ENCODE results near the gene TOMM34. TPM values are rescaled to one million over a fixed set of nuclear protein-coding genes. Genes with fewer than 3 reads are reported as not detected.

TOMM34 gene
- polyA plus RNA-seq, 2 of the 4 experiments (the other 2 are of a cell fraction), result 23.4 to 30.8 TPM

DNA sequence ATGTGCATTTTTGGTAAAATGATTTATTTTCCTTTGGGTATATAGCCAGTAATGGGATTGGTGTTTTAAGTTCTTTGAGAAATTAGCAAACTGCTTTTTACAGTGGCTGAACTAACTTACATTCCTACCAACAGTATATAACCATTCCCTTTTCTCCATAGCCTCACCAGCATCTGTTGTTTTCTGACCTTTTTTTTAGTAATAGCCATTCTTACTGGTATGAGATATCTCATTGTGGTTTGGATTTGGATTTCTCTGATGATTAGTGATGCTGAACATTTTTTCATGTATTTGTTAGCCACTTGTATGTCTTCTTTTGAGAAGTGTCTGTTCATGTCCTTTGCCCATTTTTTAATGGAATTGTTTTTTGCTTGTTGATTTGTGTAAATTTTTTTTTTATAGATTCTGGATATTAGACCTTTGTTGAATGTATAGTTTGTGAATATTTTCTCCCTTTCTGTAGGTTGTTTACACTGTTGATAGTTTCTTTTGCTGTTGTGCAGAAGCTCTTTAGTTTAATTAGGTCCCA lies 48.4 kb upstream of the TOMM34 start:
- no peak overlapping the region for H3K4me2 ChIP-seq
- no peaks in the 10 kb centered on the region for H3K9me3 ChIP-seq
- H3K27ac ChIP-seq, result no peak overlapping the region
- TF ChIP-seq ZNF302 (CRISPR knock-in tag; IDR thresholded peaks at IDR 0.05), result no peak
- no peak for TF ChIP-seq HDAC2 (IDR thresholded peaks at IDR 0.05)
- no peak for TF ChIP-seq NFE2L2 (conservative IDR thresholded peaks at IDR 0.05; ENCODE audit: low read length)
- TF ChIP-seq REST (IDR thresholded peaks at IDR 0.05), result no peak
- no peak for TF ChIP-seq CEBPB (IDR thresholded peaks at IDR 0.05)
- no peak for TF ChIP-seq GATA3 (IDR thresholded peaks at IDR 0.05; ENCODE audit: borderline replicate concordance)
- no peak for TF ChIP-seq EHMT2 (IDR thresholded peaks at IDR 0.05; ENCODE audit: low read depth)
- TF ChIP-seq NR3C1 (IDR thresholded peaks at IDR 0.05), result no peak
- no peak for TF ChIP-seq FOXS1 (CRISPR knock-in tag; IDR thresholded peaks at IDR 0.05)
- no peak for TF ChIP-seq TFCP2L1 (CRISPR knock-in tag; IDR thresholded peaks at IDR 0.05)
- TF ChIP-seq TP53 (CRISPR knock-in tag; IDR thresholded peaks at IDR 0.05), result no peak
- no peak for TF ChIP-seq CTCF (IDR thresholded peaks at IDR 0.05)
- TF ChIP-seq, protein P1, sequence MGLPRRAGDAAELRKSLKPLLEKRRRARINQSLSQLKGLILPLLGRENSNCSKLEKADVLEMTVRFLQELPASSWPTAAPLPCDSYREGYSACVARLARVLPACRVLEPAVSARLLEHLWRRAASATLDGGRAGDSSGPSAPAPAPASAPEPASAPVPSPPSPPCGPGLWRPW (IDR thresholded peaks at IDR 0.05), result no peak
- no peak for TF ChIP-seq MAFK (IDR thresholded peaks at IDR 0.05; ENCODE audit: partially characterized antibody)
- TF ChIP-seq, protein P2, sequence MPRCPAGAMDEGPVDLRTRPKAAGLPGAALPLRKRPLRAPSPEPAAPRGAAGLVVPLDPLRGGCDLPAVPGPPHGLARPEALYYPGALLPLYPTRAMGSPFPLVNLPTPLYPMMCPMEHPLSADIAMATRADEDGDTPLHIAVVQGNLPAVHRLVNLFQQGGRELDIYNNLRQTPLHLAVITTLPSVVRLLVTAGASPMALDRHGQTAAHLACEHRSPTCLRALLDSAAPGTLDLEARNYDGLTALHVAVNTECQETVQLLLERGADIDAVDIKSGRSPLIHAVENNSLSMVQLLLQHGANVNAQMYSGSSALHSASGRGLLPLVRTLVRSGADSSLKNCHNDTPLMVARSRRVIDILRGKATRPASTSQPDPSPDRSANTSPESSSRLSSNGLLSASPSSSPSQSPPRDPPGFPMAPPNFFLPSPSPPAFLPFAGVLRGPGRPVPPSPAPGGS (IDR thresholded peaks at IDR 0.05), result no peak
- TF ChIP-seq, protein P3, sequence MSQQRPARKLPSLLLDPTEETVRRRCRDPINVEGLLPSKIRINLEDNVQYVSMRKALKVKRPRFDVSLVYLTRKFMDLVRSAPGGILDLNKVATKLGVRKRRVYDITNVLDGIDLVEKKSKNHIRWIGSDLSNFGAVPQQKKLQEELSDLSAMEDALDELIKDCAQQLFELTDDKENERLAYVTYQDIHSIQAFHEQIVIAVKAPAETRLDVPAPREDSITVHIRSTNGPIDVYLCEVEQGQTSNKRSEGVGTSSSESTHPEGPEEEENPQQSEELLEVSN (IDR thresholded peaks at IDR 0.05; ENCODE audit: borderline replicate concordance, low read depth), result no peak
- no peak for TF ChIP-seq KDM1A (IDR thresholded peaks at IDR 0.05; ENCODE audit: low read depth)
- no peak overlapping the region for H3K4me3 ChIP-seq
- ATAC-seq, result no peak
- DNase-seq (ENCODE audit: low read depth in 1 of 2, low spot score in 1 of 2), result no peak
- CTCF ChIA-PET, result interaction anchor here (1.0 to 4.0 kb wide), 3 partner anchors 87 to 303 kb away, joined by 3 to 30 read pairs (median 25); no protein-coding TSS in a partner anchor
- POLR2A ChIA-PET, result no interaction called here
- no peak for FAIRE-seq
- H3K4me1 ChIP-seq, result peaks cover 12% of the 10 kb centered on the region

- no peaks in the 10 kb centered on the region for H3K9me3 ChIP-seq
- peaks cover 6% of the 10 kb centered on the region; the same call in 2 of the 3 replicates for H3K4me1 ChIP-seq
- ChIA-PET POLR2A (no interaction called here), CTCF (interaction anchor here (0.9 to 5.2 kb wide), 6 partner anchors 8 to 295 kb away, joined by 3 to 27 read pairs (median 5); no protein-coding TSS in a partner anchor)
- ATAC-seq (no peak), DNase-seq (ENCODE audit: low read depth in 1 of 2, low spot score in 1 of 2) (no peak), FAIRE-seq (no peak)
- WGBS (ENCODE audit: missing lambda C conversion rate), result 92% methylated on average over 5 of the region's 5 CpGs
- no peak overlapping the region for H3K27ac ChIP-seq
- H3K4me2 ChIP-seq, result no peak overlapping the region
- H3K4me3 ChIP-seq, result no peak overlapping the region
- no peak for TF ChIP-seq RNF2 (IDR thresholded peaks at IDR 0.05; ENCODE audit: borderline replicate concordance, low read depth)
- TF ChIP-seq KDM5A (IDR thresholded peaks at IDR 0.05), result no peak
- no peak for TF ChIP-seq TP53 (CRISPR knock-in tag; IDR thresholded peaks at IDR 0.05)
- no peak for TF ChIP-seq ZFP36 (IDR thresholded peaks at IDR 0.05; ENCODE audit: borderline replicate concordance, partially characterized antibody)
- TF ChIP-seq EP300 (IDR thresholded peaks at IDR 0.05), result no peak
- no peak for TF ChIP-seq BHLHE40 (IDR thresholded peaks at IDR 0.05; ENCODE audit: low read depth, low read length)
- no peak for TF ChIP-seq ZSCAN20 (CRISPR knock-in tag; IDR thresholded peaks at IDR 0.05)
- no peak for TF ChIP-seq MAZ (IDR thresholded peaks at IDR 0.05; ENCODE audit: borderline replicate concordance, low read depth, low read length)
- no peak for TF ChIP-seq SMC3 (IDR thresholded peaks at IDR 0.05)
- TF ChIP-seq ATOH8 (CRISPR knock-in tag; IDR thresholded peaks at IDR 0.05; ENCODE audit: low read depth), result no peak
- TF ChIP-seq, protein P2 (IDR thresholded peaks at IDR 0.05), result no peak
- TF ChIP-seq MAFK (IDR thresholded peaks at IDR 0.05; ENCODE audit: partially characterized antibody), result no peak
- no peak for TF ChIP-seq NR3C1 (IDR thresholded peaks at IDR 0.05)
These were observed 37.5 kb upstream of the TOMM34 start for GRCh38 chr20:44997668-44998067.

Data from A549 (cell line).